Activated CD8-positive, alpha-beta T cell treated with anti-CD3 and anti-CD28 coated beads for 36 hours (primary cell): ENCODE data around the gene PGF. TPM values are rescaled to one million over a fixed set of nuclear protein-coding genes. Genes with fewer than 3 reads are reported as not detected.

Source experiments
- ATAC-seq: fragments of 200-7000 bp; cut with Tn5 transposase; one replicate; pipeline ENCODE4 v1.10.0; 2021; ENCODE audit warnings: mild to moderate bottlenecking, moderate library complexity
- CTCF ChIA-PET: fragments of 350-600 bp; sonication (Branson Sonifier 250); formaldehyde crosslinking; loops from one replicate; lab custom pipeline; 2021; ENCODE audit warnings: antibody characterized with exemption; lab: Charles Lee
- POLR2A ChIA-PET: fragments of 350-600 bp; sonication (Branson Sonifier 250); formaldehyde crosslinking; loops from one replicate; lab custom pipeline; 2021; ENCODE audit warnings: antibody characterized with exemption; lab: Charles Lee
- DNase-seq: peaks from one replicate; pipeline ENCODE4 v3.0.0-alpha.2; 2020
- H3K27ac Mint-ChIP-seq: one replicate; pipeline ENCODE4 v1.8.0; 2021; ENCODE audit warnings: mild to moderate bottlenecking, mixed read lengths
- H3K27me3 Mint-ChIP-seq: one replicate; pipeline ENCODE4 v1.8.0; 2021; ENCODE audit warnings: mixed read lengths
- H3K36me3 Mint-ChIP-seq: one replicate; pipeline ENCODE4 v1.8.0; 2021; ENCODE audit warnings: low read depth, mixed read lengths
- H3K4me1 Mint-ChIP-seq: one replicate; pipeline ENCODE4 v1.8.0; 2021; ENCODE audit warnings: low read depth, mixed read lengths
- H3K4me3 Mint-ChIP-seq: one replicate; pipeline ENCODE4 v1.8.0; 2021; ENCODE audit warnings: mild to moderate bottlenecking, moderate library complexity, mixed read lengths
- H3K9me3 Mint-ChIP-seq: one replicate; pipeline ENCODE4 v1.8.0; 2021; ENCODE audit warnings: mixed read lengths
- intact Hi-C: fragments of 100-400 bp; cut with micrococcal nuclease; formaldehyde crosslinking; loops from one replicate; pipeline ENCODE4 v1.10.0; 2022
- total RNA-seq, 2 experiments: library from RNA; stranded (reverse); gene quantifications; one replicate each; pipeline ENCODE4 v1.2.3, GENCODE V29; 2021
- TF ChIP-seq, protein P1 (sequence below): fragments of 200-600 bp; IDR thresholded peaks from one replicate; pipeline ENCODE4 v1.8.0; 2022; ENCODE audit warnings: antibody characterized with exemption, mild to moderate bottlenecking

Gene PGF
- total RNA-seq, 2 experiments from 2014 or later: 0.27 to 0.45 TPM

DNA sequence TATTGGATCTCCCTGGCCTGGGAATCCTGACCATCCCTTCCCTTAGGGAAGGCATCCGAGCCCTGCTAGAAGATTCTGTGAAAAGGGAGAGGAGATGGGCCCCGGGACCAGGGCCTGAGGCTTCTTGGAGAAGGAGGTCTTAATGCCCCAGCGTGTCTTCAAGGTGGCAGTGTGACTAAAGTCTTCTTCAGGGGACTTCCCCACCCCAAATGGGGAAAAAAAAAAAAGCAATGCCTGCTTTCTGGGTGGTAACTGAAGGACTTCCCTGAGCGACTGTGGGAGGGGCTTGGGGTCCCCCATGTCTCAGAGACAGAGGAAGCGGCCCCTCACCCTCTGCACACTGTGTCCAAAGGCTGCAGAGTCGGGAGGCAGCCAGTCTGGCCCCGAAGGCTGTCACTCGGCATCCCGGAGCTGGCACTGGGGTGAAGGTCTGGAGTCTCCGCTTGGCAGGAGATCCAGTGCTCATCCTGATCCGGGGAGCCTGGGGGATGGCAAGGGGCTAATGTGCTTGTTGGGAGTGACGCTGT lies 7.8 kb upstream of the PGF start:
- H3K27ac Mint-ChIP-seq: no peak overlapping the region
- CTCF ChIA-PET: interaction anchor here (1.3 to 5.2 kb wide), 3 partner anchors 10 to 100 kb away, joined by 3 to 19 read pairs (median 5); no protein-coding TSS in a partner anchor
- intact Hi-C loops: no loop called here
- H3K4me1 Mint-ChIP-seq: peaks cover 8% of the 10 kb centered on the region
- peak; percentile 65 for ATAC-seq
- POLR2A ChIA-PET: interaction anchor here (1.0 to 1.9 kb wide), 2 partner anchors 11 to 40 kb away, joined by 3 to 5 read pairs; partner anchors contain the start of gene EIF2B2
- H3K9me3 Mint-ChIP-seq: no peaks in the 10 kb centered on the region
- H3K4me3 Mint-ChIP-seq: no peak overlapping the region
- TF ChIP-seq, protein P1, sequence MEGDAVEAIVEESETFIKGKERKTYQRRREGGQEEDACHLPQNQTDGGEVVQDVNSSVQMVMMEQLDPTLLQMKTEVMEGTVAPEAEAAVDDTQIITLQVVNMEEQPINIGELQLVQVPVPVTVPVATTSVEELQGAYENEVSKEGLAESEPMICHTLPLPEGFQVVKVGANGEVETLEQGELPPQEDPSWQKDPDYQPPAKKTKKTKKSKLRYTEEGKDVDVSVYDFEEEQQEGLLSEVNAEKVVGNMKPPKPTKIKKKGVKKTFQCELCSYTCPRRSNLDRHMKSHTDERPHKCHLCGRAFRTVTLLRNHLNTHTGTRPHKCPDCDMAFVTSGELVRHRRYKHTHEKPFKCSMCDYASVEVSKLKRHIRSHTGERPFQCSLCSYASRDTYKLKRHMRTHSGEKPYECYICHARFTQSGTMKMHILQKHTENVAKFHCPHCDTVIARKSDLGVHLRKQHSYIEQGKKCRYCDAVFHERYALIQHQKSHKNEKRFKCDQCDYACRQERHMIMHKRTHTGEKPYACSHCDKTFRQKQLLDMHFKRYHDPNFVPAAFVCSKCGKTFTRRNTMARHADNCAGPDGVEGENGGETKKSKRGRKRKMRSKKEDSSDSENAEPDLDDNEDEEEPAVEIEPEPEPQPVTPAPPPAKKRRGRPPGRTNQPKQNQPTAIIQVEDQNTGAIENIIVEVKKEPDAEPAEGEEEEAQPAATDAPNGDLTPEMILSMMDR: no peak
- DNase-seq: no peak
- H3K27me3 Mint-ChIP-seq: peaks cover 3% of the 10 kb centered on the region
- H3K36me3 Mint-ChIP-seq: no peaks in the 10 kb centered on the region

DNA sequence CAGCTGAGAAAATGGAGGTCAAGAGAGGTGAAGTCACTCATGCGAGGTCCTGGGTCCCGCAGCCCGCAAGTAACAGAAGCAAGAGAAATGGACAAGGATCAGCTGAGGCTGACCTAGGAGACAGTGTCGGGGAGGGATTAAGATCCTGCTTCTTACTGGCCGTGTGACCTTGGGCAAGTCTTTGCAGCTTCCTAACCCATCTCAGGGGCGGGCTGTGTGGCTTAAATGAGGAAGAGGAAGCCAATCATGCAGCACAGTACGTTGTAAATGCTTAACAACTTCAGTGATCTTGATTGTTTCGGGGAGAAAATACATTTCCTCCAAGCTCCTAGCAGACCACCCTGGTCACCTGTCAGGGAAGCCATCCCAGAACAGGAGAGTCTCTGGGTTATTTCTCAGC lies 7.1 kb upstream of the PGF start:
- intact Hi-C loops: no loop called here
- no peak for DNase-seq
- POLR2A ChIA-PET: interaction anchor here (1.0 to 1.9 kb wide), 2 partner anchors 10 to 41 kb away, joined by 3 to 5 read pairs; partner anchors contain the start of gene EIF2B2
- no peaks in the 10 kb centered on the region for H3K9me3 Mint-ChIP-seq
- TF ChIP-seq, protein P1: no peak
- no peak overlapping the region for H3K27ac Mint-ChIP-seq
- H3K27me3 Mint-ChIP-seq: peaks cover 3% of the 10 kb centered on the region
- H3K4me1 Mint-ChIP-seq: peaks cover 8% of the 10 kb centered on the region
- ATAC-seq: no peak
- H3K36me3 Mint-ChIP-seq: no peaks in the 10 kb centered on the region
- H3K4me3 Mint-ChIP-seq: no peak overlapping the region
- CTCF ChIA-PET: interaction anchor here (1.2 to 5.2 kb wide), 3 partner anchors 9 to 102 kb away, joined by 3 to 19 read pairs (median 5); no protein-coding TSS in a partner anchor

DNA sequence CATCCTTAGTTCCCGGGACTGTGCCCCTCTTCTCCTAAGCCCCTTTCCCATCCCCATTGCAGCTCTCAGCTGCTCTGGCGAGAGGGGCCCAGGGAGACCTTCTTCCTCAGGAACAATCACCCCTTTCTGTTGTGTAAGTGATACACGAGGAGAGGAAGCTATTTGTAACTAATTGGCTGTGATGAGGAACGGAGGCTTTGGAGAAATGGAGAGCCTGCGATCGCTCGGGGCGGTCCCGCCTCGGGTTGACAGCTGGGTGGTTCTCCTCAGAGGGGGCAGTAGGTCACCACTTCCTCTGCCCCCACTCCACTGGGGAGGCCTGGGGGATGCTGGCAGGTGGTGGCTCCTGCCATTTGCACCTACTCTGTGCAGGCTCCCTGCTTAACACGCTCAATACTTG lies 6.6 kb upstream of the PGF start:
- CTCF ChIA-PET: interaction anchor here (1.2 to 5.2 kb wide), 4 partner anchors 9 to 102 kb away, joined by 3 to 19 read pairs (median 5); no protein-coding TSS in a partner anchor

DNA sequence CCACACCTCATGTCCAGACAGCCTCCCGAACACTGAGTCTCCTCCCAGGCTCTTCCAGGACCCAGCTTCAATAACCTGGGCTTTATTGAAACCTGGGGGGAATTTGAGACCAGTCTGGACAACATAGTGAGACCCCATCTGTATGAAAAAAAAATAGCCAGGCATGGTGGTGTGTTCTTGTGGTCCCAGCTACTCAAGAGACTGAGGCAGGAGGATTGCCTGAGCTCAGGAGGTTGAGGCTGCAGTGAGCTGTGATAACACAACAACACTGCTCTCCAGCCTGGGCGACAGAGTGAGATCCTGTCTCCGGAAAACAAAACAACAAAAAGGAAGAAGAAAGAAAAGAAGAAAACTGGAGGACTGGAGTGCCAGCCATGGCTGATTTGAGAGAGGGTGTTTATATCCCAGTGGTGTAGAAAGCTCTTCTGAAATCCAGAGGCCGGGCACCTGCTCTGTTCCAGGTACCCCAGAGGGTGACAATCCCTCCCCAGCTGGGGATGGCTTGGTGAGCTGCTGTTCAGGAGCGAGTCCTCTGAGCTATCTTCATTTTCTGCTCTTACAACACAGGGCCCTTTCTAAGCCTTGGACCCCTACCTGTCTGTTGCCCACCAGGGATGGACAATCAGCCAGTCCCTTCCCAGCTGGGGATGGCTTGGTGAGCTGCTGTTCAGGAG lies 6.0 kb upstream of the PGF start:
- POLR2A ChIA-PET: interaction anchor here (0.7 to 1.9 kb wide), 2 partner anchors 42 to 346 kb away, joined by 3 to 5 read pairs; partner anchors contain the start of gene EIF2B2
- ATAC-seq: no peak

More for the DNA sequence above, 6.6 kb upstream of the PGF start:
- ATAC-seq (no peak), DNase-seq (no peak)
- TF ChIP-seq, protein P1: no peak
- intact Hi-C loops: no loop called here
- peaks cover 3% of the 10 kb centered on the region for H3K27me3 Mint-ChIP-seq
- peaks cover 8% of the 10 kb centered on the region for H3K4me1 Mint-ChIP-seq
- POLR2A ChIA-PET: interaction anchor here (0.7 to 1.9 kb wide), 3 partner anchors 10 to 347 kb away, joined by 3 to 5 read pairs (median 3); partner anchors contain the start of gene EIF2B2
- no peak overlapping the region for H3K27ac Mint-ChIP-seq
- no peak overlapping the region for H3K4me3 Mint-ChIP-seq
- H3K36me3 Mint-ChIP-seq: no peaks in the 10 kb centered on the region
- no peaks in the 10 kb centered on the region for H3K9me3 Mint-ChIP-seq

More for the DNA sequence above, 6.0 kb upstream of the PGF start:
- DNase-seq: no peak
- Mint-ChIP-seq H3K9me3 (no peaks in the 10 kb centered on the region), H3K36me3 (no peaks in the 10 kb centered on the region), H3K27ac (no peak overlapping the region), H3K27me3 (peaks cover 6% of the 10 kb centered on the region), H3K4me1 (peaks cover 8% of the 10 kb centered on the region), H3K4me3 (no peak overlapping the region)
- CTCF ChIA-PET: interaction anchor here (1.0 to 5.2 kb wide), 5 partner anchors 10 to 127 kb away, joined by 3 to 19 read pairs (median 5); no protein-coding TSS in a partner anchor
- intact Hi-C loops: no loop called here
- TF ChIP-seq, protein P1: no peak
